ENCODE measurements around the gene LRRTM4.

LRRTM4 gene

GRCh38 chr2:76825140-76825970, 696.8 kb downstream of the LRRTM4 start:
- no peak for TF ChIP-seq CTCF (IDR thresholded peaks at IDR 0.05)

DNA sequence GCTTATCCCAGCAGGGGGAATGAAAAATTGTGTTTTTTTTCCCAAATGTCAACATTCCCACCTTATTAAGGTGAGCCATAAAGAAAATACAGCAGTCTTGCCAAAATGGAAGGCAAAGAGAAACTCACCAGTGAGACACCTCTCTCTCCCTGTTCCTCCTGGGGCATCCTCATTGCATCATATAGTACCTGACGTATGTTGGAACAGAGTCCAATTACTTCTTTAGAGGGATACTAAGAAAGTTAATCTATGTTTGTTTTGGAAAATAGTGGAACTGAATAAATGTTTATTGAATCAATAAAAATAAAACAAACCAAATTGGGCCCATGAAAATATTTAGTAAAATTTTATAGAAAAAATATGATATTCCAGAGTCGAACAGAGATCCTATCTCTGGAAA, 700.4 kb downstream of the LRRTM4 start:
- TF ChIP-seq CTCF (IDR thresholded peaks at IDR 0.05) = no peak

GRCh38 chr2:76813084-76813483, 709.1 kb downstream of the LRRTM4 start:
- TF ChIP-seq CTCF (IDR thresholded peaks at IDR 0.05) = no peak

DNA sequence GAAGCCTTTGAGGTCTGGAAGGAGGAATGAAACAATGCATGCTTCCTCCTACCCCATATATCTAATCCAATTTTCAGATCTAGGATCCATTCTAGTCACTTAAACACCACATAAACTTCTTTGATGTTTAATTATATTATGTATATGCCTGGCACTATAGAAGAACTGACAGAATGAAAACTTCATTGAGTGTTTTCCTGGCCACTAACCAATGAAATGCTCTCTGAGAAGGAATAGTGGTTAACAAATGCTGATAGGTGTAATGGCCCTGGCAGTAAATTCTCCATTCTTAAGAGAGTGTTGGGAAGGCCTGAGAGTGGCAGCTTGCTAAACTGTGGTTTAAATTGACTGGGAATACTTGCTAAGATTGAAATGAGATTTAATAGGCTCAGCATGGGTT, 710.0 kb downstream of the LRRTM4 start:
- TF ChIP-seq CTCF (IDR thresholded peaks at IDR 0.05) = no peak

DNA sequence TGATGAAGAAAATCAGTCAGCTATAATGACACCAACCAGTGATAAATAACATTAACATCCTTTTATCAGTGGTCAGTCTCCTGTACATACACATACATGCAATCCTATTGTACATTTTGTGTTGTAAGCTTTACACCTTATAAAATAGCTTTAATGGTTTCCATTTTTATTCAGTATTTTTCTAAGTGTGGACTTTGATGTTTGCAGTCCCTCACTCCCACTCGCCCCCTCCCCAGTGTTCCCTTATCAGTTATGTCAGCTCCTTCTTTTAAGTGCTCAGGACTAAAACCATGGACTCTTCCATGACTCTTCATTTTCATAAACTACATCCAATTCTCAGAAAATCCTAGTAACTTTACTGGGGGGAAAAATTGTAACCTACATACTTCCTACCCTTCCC, 713.0 kb downstream of the LRRTM4 start:
- TF ChIP-seq CTCF (IDR thresholded peaks at IDR 0.05) = no peak

DNA sequence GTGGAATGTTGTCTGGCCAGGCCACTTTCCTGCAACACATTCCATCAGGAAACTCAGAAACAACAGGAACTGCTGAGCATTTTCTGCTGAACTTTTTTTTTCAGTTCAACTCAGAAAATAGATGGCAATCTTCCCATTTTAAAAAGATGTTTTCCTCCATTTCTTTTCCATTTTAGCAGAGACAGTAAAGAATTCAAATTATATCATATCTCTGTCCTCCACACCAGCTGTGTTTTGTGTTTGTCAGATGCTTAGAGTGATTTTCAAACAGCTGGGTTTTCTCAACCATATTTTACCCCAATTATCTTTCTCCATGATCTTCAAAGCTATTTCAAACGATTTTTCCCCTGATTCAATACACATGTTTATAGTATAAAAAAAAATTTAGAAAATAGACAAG, 713.4 kb downstream of the LRRTM4 start:
- no peak for TF ChIP-seq CTCF (IDR thresholded peaks at IDR 0.05)

DNA sequence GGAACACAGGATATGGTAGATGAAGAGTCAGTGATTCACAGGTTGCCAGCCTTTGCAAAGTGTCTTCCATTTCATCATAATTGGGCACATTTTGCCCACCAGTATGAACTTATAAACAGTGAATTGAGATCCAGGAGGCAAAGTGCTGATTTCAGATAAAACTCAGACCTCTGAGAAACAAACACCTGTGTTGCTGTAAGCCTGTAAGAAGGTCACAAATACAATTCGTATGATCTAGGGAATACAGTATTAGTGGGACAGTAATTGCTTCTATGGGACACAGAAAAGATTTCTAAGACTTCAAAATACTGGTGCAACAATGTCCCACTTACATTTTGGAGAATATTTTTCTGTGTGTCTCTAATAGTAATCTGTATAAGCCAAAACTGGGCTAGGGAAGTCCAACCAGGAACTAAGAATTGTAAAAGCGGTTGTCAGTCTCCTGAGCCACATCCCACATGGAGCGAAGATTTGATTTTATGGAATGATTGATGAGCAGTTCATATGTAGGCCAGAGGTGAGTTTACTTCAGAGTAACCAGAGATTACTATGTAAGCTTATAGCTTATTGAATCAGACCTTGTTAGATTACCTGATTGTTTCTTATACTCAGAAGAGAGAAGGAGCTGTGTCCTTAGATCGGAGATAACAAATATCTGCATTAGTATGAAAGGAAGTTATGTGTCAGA, 728.4 kb downstream of the LRRTM4 start:
- no peak for TF ChIP-seq CTCF (IDR thresholded peaks at IDR 0.05)
